Kidney tubule cell (primary cell): ENCODE data around the gene HMOX1.

ENCODE experiments used
- DNase-seq: peaks from one replicate; pipeline ENCODE4 v3.0.0-alpha.2; 2018; ENCODE audit warnings: low spot score

The HMOX1 gene

GRCh38 chr22:35406443-35406842 is 25.5 kb downstream of the HMOX1 start:
- DNase-seq: no peak

GRCh38 chr22:35407362-35407761 is 26.5 kb downstream of the HMOX1 start:
- DNase-seq: no peak

GRCh38 chr22:35409783-35410662 is 29.1 kb downstream of the HMOX1 start:
- no peak for DNase-seq

- no peak for DNase-seq
Measured at GRCh38 chr22:35410663-35411034, 29.8 kb downstream of the HMOX1 start.

GRCh38 chr22:35411102-35411501 is 30.2 kb downstream of the HMOX1 start:
- no peak for DNase-seq

- DNase-seq: no peak
Measured at GRCh38 chr22:35413624-35414023, 32.7 kb downstream of the HMOX1 start.

GRCh38 chr22:35417606-35418005 is 36.7 kb downstream of the HMOX1 start:
- no peak for DNase-seq

- DNase-seq: peak; percentile 20
Measured at GRCh38 chr22:35418088-35418487, 37.2 kb downstream of the HMOX1 start.

GRCh38 chr22:35418731-35419130 is 37.8 kb downstream of the HMOX1 start:
- DNase-seq: no peak

GRCh38 chr22:35419756-35420155 is 38.9 kb downstream of the HMOX1 start:
- DNase-seq: no peak

- DNase-seq: no peak
Measured at GRCh38 chr22:35421121-35421520, 40.2 kb downstream of the HMOX1 start.

GRCh38 chr22:35422145-35422544 is 41.2 kb downstream of the HMOX1 start:
- no peak for DNase-seq

- DNase-seq: no peak
Measured at GRCh38 chr22:35422936-35423335, 42.0 kb downstream of the HMOX1 start.

GRCh38 chr22:35424081-35424480 is 43.2 kb downstream of the HMOX1 start:
- DNase-seq: no peak

- DNase-seq: no peak
Measured at GRCh38 chr22:35424761-35425160, 43.9 kb downstream of the HMOX1 start.

GRCh38 chr22:35425546-35425945 is 44.6 kb downstream of the HMOX1 start:
- DNase-seq: no peak

GRCh38 chr22:35425971-35426800 is 45.3 kb downstream of the HMOX1 start:
- DNase-seq: peak; percentile 69

- DNase-seq: no peak
Measured at GRCh38 chr22:35426801-35427140, 45.9 kb downstream of the HMOX1 start.

GRCh38 chr22:35430897-35431322 is 50.0 kb downstream of the HMOX1 start:
- DNase-seq: peak; percentile 95

- no peak for DNase-seq
Measured at GRCh38 chr22:35431483-35432227, 50.8 kb downstream of the HMOX1 start.

GRCh38 chr22:35432228-35432905 is 51.5 kb downstream of the HMOX1 start:
- DNase-seq: no peak
